Hindlimb muscle (tissue), 1 donor: ENCODE data around the gene PCID2. TPM values are rescaled to one million over a fixed set of nuclear protein-coding genes. Genes with fewer than 3 reads are reported as not detected.

ENCODE experiments used
- polyA plus RNA-seq: library from polyadenylated mRNA; unstranded; fragments of 120-200 nt; gene quantifications from one replicate; pipeline ENCODE4 v1.2.1, GENCODE V29; 2013; ENCODE audit not compliant: insufficient read length

The PCID2 gene
- polyA plus RNA-seq, 1 donor = 37.6 TPM

Other genes with a start within 250 kb of the PCID2 start
- 23.3 TPM for gene MCF2L, start 239.5 kb downstream of the PCID2 start, polyA plus RNA-seq
- 1.0 TPM for gene F7, start 102.9 kb downstream of the PCID2 start, polyA plus RNA-seq
- 17.2 TPM for gene F10, start 85.9 kb downstream of the PCID2 start, polyA plus RNA-seq
- gene PROZ, start 50.0 kb downstream of the PCID2 start, polyA plus RNA-seq = 0.17 TPM
- 72.9 TPM for gene CUL4A, start 944 bp upstream of the PCID2 start, polyA plus RNA-seq
- 89.0 TPM for gene LAMP1, start 88.6 kb upstream of the PCID2 start, polyA plus RNA-seq
- 3.7 TPM for gene GRTP1, start 155.5 kb upstream of the PCID2 start, polyA plus RNA-seq
- 263 TPM for gene ADPRHL1, start 244.8 kb upstream of the PCID2 start, polyA plus RNA-seq